Jurkat, Clone E6-1 (cell line): Measurements from ENCODE around the gene WDHD1.
A peak's percentile ranks its signal among the peaks of the same experiment; 100 is the strongest.
"Not testable (repeated sequence)": the region's sequence is repeated elsewhere in the genome, so short reads cannot be mapped to it uniquely, and the experiment has no call there.

Source experiments
- DNase-seq: peaks from one replicate; pipeline ENCODE4 v3.0.0-alpha.2; 2011; ENCODE audit warnings: low read depth, low spot score
- H3K4me3 ChIP-seq: 2 replicates; pipeline ENCODE4 v1.5.1; 2011; ENCODE audit warnings: mild to moderate bottlenecking, low read length, control low read depth, moderate library complexity

The WDHD1 gene

DNA sequence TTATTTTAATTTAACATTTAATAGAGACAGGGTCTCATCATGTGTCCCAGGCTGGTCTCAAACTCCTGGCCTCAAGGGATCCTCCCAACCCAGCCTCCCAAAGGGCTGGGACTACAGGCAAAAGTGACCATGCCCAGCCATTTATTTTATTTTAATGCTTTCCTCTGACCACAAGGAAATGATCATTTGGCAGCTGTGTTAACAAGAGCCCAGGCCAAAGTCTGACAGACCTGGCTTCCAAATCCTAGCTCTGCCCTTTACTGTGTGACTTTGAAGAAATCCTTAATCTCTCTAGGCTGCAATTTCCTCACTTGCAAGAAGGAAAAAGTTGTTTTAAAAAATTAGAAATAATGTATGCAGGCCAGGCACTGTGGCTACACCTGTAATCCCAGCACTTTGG, 107.6 kb downstream of the WDHD1 start:
- no peak overlapping the region for H3K4me3 ChIP-seq
- DNase-seq, result no peak

DNA sequence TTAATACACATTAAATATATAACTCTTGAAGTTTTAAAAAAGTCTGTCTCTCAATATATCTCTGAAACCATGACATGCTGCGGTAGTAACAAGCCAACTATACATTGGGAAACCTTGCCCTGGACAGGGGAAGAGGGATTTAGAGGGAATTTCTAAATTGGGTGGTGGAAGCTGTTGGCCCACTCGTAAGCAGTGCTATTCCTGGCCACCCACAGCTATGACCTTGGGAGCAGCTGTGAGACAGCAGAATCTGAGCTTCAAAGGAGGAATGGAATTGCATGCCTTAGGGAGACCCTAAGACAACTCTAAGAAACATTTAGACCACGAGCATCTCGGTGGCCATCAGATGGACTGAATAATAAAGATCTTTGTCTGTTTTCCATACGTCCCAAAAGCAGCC, 108.5 kb downstream of the WDHD1 start:
- no peak overlapping the region for H3K4me3 ChIP-seq
- DNase-seq, result no peak

DNA sequence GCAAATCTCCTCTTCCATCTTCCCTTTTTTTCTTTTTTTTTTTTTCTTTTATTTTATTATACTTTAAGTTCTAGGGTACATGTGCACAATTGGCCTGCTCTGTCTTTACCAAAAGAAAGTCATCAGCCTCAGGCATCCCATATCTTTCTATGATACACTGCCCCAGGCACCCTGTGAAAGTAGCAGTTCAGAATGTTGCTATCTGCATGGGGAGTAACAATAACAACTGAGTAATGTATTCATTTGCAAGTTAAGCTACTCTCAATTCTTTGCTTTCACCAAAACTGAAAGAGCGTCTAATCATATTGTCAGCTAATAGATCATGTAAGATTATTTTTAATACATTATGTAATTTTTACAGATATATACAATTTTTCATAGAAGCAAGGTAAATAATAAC, 110.8 kb downstream of the WDHD1 start:
- DNase-seq, result no peak
- no peak overlapping the region for H3K4me3 ChIP-seq

DNA sequence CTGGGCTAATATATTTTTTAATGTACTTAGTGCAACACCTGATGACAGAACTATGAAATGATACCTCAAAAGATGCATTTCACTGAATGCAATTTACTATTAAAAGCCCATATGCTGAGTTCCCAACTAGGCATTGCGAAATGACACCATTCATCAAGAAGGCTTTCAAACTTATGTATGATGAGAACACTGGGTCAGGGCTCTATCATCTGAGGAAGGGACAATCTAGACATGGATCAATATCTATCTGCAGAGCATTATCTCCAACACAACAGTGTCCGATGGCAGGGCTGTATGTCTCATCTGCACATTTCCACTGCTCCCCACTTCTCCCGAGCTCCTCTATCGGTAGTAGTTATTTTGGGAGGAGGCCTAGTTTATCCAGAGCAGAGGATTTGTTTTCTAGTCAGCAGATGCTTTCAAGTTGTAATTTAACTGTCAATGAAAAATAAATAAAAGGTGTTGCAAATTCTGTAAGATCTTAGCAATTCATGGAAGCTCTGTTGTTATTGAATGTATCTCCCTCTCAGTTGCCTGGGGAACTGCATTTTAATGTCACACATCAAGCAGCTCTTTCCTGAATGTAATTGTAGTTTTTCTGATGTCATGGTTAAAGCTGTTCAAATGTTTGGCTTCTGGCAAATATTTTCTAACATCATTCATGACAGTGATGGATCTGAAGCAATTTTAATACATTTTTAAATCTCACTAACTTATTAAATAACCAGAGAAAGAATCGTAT, 116.9 kb downstream of the WDHD1 start:
- DNase-seq, result no peak
- no peak overlapping the region for H3K4me3 ChIP-seq

DNA sequence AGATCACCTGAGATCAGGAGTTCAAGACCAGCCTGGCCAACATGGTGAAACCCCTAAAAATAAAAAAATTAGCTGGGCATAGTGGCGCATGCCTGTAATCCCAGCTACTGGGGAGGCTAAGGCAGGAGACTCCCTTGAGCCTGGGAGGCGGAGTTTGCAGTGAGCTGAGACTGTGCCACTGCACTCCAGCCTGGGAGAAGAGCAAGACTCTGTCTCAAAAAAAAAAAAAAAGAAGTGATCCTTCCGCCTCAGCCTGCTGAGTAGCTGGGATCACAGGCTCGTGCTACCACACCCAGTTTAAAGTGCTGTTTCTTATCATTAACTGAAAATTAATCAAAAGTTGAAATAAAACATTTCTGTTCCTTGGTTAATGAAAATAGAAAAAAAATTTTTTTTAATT, 117.9 kb downstream of the WDHD1 start:
- H3K4me3 ChIP-seq, DNase-seq: not testable (repeated sequence)

DNA sequence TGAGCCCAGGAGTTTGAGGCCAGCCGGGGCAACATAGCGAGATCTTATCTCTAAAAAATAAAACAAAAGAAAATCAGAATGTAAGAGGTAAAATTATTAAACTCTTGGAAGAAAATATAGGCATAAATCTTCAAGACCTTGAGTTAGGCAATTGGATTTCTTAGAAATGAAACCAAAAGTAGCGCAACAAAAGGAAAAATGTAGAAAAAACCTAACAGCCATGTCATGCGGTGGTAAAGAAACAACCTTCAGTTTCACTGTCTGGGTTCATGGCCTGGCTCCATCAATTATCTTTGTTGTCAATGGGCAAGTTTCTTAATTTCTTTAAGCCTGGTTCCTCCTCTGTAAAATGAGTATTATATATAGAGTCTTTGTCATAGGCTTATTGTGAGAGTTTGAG, 118.7 kb downstream of the WDHD1 start:
- DNase-seq, result no peak
- H3K4me3 ChIP-seq, result no peak overlapping the region

DNA sequence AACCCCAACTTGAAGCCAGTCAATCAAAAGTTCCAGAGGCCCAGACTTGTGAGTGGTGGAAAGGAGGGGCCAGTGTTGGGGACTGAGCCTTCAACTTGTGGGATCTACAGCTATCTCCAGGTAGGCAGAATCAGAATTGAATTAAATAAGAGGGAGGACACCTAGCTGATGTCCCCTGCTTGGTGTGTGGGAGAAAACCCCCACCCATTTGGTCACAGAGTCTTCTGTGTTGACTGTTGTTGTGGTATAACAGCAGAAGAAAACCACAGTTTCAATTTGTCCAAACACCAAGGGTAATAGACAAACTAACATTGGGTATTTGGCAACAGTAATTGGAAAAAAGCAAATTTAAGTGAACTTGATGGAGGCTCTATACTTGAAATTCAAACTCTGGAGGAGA, 120.8 kb downstream of the WDHD1 start:
- H3K4me3 ChIP-seq, result no peak overlapping the region
- DNase-seq, result no peak

DNA sequence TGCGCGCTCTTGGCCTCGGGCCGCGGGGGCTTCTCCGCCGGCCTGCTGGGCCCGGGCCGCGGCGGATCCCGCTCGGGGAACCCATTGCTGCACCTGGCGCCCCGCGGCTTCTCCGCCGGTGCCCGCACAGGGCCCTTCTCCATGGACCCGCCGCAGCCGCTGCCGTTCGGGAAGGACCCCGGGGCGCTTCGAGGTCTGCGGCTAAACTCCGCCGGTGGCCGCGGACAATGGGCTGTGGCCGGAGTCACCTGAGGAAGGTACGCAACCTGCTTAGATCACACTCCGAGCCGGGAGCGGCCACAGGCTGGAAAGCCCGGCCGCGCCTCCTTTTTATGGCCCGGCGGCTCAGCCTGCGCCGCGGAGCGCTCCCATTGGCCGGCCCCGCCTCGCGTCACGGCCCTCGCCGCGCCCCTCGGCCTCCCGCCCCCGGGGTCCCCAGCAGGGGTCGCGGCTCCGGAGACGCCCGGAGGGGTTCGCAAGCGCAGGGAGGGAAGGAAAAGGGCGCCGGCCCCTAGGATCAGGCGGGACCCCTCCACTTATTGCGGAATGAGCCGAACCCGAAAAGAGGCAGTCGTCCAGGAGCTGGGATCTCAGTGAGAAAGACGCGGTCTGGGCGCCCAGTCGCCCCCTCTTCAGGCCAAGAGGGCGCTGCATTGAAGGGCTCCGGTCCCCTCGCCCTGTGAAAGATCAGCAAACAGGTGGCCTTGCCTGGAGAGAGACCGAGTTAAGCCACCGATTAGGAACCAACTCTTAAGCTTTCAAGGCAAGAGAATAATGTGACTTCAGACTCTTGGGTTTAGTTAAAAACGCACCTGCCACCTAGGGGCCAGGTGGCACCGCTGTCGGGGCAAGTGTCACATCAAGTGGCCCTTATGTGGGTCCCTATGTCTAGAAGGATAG, 124.1 kb downstream of the WDHD1 start, which contains the start of gene GCH1:
Gene GCH1 (minus strand): TSS at position 306 of the 900 bp plus-strand sequence. CDS start 163 bp downstream, at position 143.
- peak; percentile 59 for DNase-seq
- H3K4me3 ChIP-seq, result peak within 1 kb of the TSS; percentile 82

DNA sequence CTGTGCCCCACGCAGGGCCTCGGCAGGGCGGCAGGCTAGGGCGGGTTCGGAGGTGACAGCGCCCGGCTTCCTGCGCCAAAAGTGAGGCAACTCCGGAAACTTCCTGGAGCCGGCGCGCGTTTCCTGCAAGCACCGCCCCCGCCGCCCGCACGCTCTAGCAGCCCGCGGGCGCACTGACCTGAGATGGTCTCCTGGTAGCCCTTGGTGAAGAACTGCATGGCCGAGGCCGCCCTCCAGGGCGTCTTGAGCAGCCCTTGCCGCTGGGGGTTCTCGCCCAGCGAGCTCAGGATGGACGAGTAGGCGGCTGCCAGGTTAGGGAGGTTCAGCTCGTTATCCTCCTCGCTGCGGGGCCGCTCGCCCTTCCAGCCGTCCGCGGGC, 124.8 kb downstream of the WDHD1 start:
- DNase-seq, result peak; percentile 54
- peak overlapping the region; percentile 82 for H3K4me3 ChIP-seq

DNA sequence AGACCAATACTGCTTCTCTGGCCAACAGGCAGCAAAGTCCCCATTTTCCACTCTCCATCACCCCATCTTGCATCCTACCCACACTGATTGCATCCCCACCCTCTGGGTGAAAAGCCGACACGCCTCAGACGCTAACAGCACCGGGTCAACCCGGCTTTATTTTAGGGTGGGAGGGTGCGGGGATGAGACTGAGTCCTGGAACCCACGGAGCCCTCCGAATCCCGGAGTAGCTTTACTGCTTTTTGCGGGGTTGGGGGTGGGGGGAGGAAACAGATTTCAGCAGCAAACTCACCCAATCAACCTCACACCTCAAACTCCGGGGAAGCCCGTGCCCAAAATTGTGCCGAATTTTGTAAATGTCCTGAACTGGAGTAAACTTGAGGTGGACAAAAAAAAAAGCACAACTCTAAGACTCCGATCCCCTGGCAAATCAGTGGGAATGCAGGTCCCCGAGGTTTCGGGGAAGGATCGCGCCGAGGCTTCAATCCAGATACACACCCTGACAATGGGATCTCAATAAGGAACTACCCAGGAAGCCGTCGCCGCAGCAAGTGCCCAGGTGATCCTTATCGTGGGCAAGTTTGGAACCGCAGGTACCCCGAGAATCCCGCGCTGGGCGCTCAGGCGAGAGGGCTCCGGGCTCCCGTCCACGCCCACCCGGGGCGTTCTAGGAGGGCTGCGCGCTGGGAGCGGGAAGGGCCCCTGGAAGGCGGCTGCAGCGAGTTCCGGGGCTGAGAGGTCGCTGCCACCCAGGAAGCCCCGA, 125.3 kb downstream of the WDHD1 start:
- peak overlapping the region; percentile 82 for H3K4me3 ChIP-seq

DNA sequence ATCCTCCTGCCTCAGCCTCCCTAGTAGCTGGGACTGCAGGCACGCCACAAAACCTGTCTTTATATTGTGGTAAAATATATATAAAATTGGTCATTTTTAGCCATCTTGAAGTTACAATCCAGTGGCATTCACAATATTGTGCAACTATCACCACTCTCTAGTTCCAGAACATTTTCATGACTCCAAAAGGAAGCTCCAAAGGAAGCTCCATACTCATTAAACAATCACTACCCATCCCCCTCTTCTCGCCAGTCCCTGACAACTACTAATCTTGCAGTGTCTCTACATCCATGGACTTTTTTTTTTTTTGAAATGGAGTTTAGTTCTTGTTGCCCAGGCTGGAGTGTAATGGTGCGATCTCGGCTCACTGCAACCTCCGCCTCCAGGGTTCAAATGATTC, 127.3 kb downstream of the WDHD1 start:
- no peak overlapping the region for H3K4me3 ChIP-seq
- no peak for DNase-seq

More for the DNA sequence above, 125.3 kb downstream of the WDHD1 start:
- DNase-seq, result no peak

DNA sequence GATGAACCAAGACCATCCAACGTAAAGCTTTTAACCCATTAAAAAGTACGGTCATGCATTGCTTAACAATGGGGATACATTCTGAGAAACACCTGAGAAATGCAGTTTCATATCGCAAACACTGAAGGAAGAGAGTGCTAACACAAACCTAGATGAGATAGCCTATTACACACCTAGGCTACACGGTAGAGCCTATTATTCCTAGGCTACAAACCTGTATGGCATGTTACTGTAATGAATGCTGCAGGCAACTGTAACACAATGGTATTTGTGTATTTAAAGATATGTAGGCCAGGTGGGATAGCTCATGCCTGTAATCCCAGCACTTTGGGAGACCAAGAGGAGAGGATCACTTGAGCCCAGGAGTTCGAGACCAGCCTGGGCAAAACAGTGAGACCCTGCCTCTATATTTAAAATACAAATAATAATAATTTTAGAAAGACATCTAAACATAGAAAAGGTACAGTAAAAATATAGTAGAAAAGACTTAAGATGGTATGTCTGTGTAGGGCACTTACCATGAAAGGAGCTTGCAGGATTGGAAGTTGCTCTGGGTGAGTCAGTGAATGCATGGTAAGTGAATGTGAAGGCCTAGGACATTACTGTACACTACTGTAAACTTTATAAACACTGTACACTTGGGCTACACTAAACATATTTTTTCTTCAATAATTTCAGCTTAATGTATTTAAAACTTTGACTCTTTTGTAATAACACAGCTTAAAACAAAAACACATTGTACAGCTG, 128.9 kb downstream of the WDHD1 start:
- not testable (repeated sequence) for H3K4me3 ChIP-seq, DNase-seq

DNA sequence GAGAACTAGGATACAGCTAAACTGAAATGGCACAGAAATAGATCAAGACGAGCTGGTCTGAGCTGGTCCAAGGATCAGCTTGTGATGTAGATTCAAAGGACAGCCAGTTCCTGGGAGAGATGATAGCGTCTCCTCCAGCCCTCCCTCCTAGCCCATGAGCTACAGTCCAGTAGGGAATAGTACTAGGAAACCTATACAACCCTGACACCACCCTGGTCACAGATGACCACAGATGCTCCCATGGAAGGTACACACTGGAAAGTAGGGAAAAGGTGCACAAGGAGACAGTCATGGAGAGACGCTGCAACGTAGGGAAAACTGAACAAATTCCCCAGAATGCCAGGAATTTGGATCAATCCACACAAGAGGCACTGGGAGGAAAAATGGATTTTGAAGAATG, 131.2 kb downstream of the WDHD1 start:
- no peak overlapping the region for H3K4me3 ChIP-seq
- DNase-seq, result no peak

DNA sequence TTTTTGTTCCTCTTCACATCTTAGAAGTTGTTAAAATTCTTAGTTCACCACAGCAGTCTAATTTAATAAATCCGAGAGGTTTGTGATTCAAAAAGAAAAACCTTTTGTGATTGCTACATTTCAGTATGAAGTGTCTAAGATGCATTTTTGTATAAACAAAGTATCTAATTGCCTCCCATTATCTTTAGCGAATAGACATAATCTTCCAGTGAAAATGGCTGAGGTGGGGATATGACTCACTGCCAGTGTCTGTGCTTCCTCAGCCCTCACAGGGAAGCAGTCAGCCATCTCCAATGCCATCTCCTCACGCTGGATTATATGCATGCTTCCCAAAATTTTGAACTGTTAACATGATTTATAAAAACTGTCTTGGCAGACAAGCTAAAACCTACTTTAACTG, 131.9 kb downstream of the WDHD1 start:
- DNase-seq, result no peak
- no peak overlapping the region for H3K4me3 ChIP-seq

DNA sequence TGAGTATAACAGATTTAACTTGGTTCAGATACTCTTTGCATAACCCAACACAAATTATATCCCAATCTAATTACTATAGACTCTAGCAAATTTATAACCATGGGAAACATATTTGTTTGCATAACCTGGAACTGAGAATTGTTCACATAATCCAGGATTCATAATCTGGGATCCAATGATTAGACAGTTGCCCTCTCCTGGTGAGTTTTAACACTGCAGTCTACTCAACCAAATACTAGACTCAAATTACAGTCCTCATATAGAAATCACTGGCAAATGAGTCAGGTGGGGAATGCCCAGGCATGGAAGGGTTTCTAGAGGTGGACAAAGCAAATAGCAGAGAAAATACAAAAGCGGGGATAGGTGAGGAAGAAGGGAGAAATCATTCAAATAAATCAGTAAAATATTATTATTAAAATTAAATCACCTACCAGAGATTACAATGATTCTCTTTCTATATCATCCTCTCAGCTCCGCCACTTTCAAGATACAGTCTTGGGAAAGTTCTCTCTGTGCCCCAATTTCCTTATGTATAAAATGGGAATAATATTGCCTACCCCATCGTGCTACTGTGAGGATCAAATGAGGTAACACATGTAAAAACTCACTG, 133.6 kb downstream of the WDHD1 start:
- DNase-seq, result peak; percentile 24
- H3K4me3 ChIP-seq, result no peak overlapping the region

DNA sequence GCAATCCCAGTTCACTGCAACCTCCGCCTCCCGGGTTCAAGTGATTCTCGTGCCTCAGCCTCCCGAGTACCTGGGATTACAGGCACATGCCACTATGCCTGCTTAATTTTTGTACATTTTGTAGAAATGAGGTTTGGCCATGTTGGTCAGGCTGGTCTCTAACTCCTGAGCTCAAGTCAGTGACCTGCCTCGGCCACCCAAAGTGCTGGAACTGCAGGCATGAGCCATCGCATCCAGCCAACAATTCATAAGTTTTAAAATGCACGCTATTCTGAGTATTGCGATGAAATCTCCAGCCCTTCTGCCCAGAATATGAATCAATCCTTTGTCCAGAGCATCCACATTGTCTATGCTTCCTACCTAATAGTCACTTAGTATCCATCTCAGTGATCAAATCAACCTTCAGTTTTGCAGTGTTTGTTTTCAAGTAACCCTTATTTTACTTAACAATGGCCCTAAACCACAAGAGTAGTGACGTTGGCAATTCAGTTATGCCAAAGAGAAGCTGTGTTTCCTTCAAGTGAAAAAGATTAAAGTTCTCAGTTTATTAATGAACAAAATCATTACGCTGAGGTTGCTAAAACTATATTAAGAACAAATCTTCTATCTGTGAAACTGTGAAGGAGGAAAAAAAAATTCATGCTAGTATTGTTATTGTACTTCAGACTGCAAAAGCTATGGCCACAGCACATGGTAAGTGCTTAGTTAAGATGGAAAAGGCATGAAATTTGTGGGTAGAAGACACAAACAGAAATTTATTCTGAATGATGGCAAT, 135.2 kb downstream of the WDHD1 start:
- no peak overlapping the region for H3K4me3 ChIP-seq
- DNase-seq, result no peak

DNA sequence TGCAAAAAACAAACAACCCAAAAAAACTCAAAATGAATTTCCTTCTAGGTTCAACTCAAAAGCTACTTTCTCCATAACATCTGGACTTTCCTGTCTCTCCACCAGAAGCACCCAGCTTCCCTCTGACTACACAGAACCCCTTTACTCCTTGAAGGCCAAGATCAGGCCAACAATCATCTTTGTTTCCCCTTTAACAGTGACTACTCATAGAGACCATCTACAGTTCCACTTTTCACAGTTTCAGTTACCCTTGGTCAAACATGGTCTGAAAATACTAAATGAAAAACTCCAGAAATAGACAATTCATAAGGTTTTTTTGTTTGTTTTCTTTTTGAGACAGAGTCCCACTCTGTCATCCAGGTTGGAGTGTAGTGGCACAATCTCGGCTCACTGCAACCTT, 136.1 kb downstream of the WDHD1 start:
- no peak overlapping the region for H3K4me3 ChIP-seq
- DNase-seq, result no peak

DNA sequence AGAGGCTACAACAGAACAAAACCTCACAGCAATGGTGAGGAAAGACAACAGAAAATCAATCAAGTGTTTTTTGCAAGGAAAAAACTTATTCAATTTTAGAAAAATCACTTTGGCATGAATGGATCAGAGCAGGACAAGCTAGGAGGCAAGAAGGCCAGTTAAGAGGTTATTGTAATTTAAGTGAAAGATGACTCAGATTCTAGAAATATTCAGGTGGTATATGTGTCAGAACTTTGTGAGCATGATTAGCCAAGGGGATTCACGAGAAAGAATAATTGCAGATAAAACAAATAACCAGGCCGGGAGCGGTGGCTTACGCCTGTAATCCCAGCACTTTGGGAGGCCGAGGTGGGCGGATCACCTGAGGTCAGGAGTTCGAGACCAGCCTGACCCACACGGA, 137.0 kb downstream of the WDHD1 start:
- DNase-seq, result no peak

More for the DNA sequence above, 137.0 kb downstream of the WDHD1 start:
- no peak overlapping the region for H3K4me3 ChIP-seq
